GM19467 (cell line): ENCODE data around the gene PDLIM1.
A peak's percentile ranks its signal among the peaks of the same experiment; 100 is the strongest.
"Not testable (repeated sequence)": the region's sequence is repeated elsewhere in the genome, so short reads cannot be mapped to it uniquely, and the experiment has no call there.

ENCODE experiments used
- ATAC-seq: cut with Tn5 transposase; IDR thresholded peaks from one replicate; pipeline ENCODE4 v1.9.1; 2021; ENCODE audit warnings: mild to moderate bottlenecking, moderate library complexity; ENCODE audit not compliant: unreplicated experiment

The PDLIM1 gene

DNA sequence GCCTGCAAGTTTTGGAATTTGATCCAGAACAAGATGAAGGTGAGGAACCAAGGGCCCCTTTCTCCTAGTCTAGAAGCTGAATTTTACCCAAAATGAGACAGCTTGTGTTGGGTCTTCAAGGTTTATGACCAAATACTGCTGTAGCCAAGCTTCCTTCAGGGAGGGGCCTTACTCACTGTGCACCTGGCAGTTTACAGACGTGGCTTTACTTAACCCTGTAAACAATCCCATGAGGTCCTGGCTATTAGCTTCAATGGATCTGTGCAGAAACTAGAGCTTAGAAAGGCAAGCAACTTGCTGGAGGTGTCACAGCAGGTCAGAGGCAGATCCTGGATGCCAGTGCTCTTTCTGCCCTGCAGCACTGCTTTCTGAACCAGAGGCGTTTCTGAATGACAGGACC lies 46.7 kb downstream of the PDLIM1 start:
- no peak for ATAC-seq

- no peak for ATAC-seq
Observed at GRCh38 chr10:95243318-95243617, 47.5 kb downstream of the PDLIM1 start.

DNA sequence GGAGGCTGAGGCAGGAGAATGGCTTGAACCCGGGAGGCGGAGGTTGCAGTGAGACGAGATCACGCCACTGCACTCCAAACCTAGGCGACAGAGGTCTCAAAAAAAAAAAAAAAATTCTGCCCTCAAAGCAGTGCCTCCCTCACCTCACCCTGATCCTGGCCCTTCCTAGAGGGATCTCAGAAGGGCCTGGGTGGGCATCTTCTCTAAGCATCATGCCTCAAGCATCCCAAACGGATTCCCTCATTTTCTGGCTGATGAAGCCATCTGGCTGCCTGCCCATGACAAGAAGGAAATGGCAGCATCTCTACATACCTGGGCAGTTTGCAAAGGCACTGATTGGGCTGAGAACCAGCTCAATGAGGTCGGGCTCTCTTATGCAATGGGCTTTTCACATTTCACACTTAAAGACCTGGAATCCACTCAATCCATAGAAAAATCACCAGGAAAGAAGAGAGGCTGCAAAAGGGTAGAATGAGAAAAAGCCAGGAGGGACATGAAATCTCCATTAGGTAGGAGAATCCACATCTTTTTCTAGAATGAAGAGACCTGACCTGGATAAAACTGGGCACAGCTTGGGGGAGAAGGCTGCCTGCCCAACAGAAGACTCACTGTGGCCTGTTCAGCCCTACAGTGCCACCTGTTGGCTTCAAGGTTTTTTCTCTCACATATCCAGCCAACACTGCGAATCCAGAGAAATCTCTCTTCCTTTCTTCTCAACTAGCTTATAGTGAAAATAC lies 48.1 kb downstream of the PDLIM1 start:
- no peak for ATAC-seq

- no peak for ATAC-seq
Observed at GRCh38 chr10:95241533-95241932, 49.3 kb downstream of the PDLIM1 start.

- no peak for ATAC-seq
Observed at GRCh38 chr10:95240811-95241210, 50.0 kb downstream of the PDLIM1 start.

GRCh38 chr10:95240096-95240495 lies 50.7 kb downstream of the PDLIM1 start:
- not testable (repeated sequence) for ATAC-seq

- ATAC-seq = no peak
Observed at GRCh38 chr10:95237376-95238170, 53.2 kb downstream of the PDLIM1 start.

DNA sequence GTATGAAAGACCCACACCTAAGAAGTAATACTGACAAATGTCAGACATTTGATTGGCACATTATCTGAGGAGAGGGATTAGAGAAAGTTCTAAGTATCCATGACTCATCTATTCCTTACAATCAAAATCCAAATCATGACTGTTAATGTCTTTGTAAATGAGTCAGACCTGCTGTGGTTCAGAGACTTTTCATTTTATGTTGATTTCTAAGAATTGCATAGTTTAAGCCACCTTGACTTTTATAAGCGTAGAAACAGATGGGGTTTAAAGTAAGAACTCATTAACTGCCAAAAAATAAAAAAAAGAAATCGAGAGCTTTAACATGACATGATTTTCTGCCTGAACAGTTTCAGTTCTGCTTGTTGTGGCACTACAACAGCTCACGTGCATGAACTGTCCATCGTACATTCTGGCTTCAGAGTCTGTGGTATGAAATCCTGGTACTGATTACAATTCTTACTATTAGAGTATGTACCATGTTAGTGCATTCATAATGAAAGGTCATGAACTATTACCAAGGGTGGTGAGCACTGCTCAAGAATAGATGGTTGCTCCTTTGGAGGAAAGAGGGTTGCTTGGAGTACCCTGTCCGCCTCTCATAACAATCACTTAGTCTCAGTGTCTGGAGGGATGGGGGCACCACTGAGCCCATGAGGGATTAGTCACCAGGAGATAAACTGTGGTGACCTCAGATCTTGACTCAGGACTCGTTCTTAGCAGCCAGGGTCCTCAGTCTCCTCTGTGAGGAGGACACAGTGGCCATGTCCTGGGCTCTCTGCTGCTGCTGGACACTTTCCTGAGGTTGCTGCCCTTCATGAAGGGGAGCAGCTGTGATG lies 54.5 kb downstream of the PDLIM1 start:
- ATAC-seq = peak; percentile 96

DNA sequence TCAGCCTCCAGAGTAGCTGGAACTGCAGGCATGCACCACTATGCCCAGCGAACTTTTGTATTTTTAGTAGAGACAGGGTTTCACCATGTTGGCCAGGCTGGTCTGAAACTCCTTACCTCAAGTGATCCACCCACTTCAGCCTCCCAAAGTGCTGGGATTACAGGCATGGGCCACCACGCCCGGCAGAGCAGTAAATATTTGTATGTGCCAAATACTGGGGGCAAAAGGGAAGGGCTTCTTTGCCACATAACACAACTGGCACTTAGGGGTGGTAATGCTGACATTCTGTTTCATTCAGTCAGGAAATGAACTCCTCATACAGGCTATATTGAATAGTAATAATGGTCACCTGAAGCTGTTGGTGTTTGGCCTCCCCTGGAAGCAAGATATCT lies 55.1 kb downstream of the PDLIM1 start:
- no peak for ATAC-seq

GRCh38 chr10:95234951-95235350 lies 55.9 kb downstream of the PDLIM1 start:
- no peak for ATAC-seq

DNA sequence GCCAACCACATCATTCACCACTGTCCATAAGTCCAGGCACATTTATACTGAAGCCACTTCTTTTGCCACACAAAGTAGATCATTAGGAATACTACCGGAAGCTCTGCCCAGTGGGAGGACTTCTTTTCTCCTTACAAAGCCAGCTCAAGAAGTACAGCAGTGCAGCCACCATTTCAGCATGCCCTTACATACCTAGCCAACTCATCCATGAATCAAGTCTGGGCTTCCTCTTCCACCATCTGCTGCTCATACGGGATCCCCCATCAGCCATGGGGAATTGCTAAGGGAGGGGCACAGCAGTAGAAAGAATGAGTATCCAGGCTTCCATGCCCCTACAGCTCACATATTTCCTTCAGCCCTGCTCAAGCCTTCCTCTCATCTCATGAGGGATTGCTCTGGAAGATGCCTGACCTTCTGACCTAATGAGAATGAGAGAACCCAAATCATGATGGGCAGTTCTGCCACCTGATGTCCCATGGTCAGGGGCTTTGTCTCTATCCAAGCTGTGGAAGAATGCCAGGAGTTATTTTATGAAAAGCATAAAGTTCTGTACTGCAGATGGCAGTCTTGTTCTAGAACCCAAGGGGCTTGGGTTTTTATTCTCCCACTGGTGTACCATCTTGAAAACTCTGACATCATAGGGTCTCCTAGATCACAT lies 57.3 kb downstream of the PDLIM1 start:
- ATAC-seq = no peak

- ATAC-seq = not testable (repeated sequence)
Observed at GRCh38 chr10:95230677-95231586, 59.9 kb downstream of the PDLIM1 start.

GRCh38 chr10:95229724-95230627 lies 60.8 kb downstream of the PDLIM1 start:
- no peak for ATAC-seq

- not testable (repeated sequence) for ATAC-seq
Observed at GRCh38 chr10:95228934-95229723, 61.7 kb downstream of the PDLIM1 start.

DNA sequence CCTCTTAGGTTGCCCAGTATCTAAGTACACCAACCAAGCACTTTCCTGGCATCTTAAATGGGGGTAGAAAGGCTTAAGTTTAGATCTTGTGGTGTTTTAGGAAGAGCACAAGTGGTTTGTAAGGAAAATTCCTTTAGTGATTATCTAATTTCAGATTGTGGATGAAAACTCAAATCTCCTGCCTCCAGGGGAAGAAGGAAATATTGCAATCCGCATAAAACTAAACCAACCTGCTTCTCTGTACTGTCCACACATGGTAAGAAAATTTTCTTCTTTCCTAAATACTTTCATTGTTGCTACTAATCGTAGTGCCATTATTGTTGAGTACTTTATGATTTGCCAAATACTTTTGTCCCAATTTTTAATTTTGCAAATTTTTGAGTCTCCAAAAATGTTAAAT lies 65.7 kb downstream of the PDLIM1 start:
- ATAC-seq = no peak

GRCh38 chr10:95221124-95221523 lies 69.7 kb downstream of the PDLIM1 start:
- no peak for ATAC-seq

- no peak for ATAC-seq
Observed at GRCh38 chr10:95220539-95220938, 70.3 kb downstream of the PDLIM1 start.

- ATAC-seq = no peak
Observed at GRCh38 chr10:95217476-95217875, 73.3 kb downstream of the PDLIM1 start.
